HG03558 (cell line): ENCODE measurements around the gene FRAT1.

Experiments used
- ATAC-seq: cut with Tn5 transposase; IDR thresholded peaks from one replicate; pipeline ENCODE4 v1.9.1; 2021; ENCODE audit warnings: moderate number of reproducible peaks; ENCODE audit not compliant: unreplicated experiment; ENCODE audit errors: extremely low read depth

Gene FRAT1

DNA sequence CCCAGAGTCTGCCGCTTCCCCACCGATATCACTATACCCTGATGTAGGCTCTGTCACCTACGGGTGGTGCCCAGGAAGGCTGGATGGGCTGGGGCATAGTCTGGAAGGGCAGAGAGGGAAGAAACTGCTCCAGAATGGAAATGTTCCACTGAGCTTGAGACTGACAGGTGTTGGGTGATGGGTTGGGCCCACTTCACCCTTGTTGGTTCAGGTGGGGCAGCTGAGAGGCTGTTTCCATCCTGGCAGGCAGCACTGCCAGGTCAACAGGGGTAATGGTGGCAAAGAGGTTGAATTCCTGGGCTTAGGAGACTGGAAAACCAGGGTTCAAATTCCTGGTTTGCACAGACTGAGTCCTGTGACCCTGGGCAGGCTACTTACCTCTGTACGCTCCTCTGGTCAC is 44.0 kb downstream of the FRAT1 start:
- ATAC-seq: no peak

DNA sequence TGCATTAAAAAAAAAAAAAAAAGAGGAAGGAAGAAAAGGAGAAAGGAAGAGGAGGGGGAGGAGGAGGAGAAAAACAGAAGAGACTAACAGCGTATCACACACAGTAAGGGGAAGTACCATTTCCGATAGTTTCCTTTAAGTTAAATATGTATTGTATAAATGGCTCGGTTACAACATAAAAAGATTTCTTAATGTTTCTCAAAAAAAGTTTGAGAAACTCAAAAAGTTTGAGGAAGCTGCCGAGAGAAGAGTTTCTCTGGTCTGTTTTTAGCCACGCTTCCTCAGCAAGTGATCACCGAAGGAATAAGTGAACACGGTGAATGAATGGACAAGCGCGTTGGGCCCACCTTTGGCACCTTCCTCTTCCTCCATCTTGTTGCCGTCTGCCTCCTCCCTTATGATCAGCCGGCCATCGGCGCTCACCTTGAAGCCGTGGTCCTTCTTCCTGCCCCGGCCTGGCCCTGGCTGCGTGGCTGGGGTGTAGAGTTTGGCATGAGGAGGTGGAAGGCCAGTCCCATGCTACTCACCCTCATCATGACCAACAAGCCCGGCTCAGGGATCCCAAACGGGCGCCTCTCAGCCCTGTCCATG is 46.8 kb downstream of the FRAT1 start:
- no peak for ATAC-seq

DNA sequence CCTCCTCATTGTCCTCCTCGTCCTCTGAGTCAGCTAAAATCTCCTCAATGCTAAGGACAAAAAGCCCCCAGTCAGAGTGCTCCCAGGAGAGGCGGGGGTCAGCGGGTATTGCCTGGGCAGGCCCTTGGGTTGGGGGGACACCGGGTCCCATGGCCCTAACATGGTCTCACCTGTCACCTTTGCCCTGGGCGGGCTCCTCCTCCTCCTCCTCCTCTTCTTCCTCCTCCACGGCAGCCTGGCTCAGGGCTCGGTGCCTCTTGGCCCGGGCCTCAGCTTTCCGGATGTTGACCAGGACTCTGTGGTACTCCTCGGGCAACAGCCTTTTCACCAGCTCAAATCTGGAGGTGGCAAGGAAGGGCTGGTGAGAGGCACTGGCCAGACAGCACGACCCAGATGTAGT is 47.5 kb downstream of the FRAT1 start:
- no peak for ATAC-seq

DNA sequence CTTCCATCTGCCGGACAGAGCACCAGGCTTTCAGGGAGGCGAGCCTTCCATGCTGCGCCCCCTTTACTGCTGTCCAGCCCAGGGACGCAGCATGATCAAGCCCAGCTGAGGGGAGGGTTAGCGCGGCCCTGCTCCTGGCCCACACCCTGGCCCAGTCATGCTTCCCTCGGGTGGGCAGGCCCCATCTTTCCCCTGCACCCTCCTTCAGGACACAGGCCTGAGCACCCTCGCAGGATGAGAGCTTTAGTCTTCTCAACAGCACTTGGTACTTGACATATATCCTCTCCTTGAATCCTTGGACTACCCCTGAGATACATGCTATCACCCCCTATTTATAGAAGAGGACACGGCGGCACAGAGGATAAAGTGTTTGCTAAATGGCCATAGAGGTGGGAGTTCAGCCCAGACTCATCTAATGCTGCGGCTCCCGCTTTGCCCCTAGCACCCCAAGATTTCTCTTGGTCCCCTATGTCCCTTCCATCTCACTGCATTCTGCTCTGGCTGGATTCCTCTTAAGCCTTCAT is 48.1 kb downstream of the FRAT1 start:
- no peak for ATAC-seq
